ENCODE results near the gene ASH1L.
"Not testable (repeated sequence)": the region's sequence is repeated elsewhere in the genome, so short reads cannot be mapped to it uniquely, and the experiment has no call there.

GRCh38 chr1:155583846-155584245, 21.2 kb upstream of the ASH1L start:
- TF ChIP-seq CTCF (IDR thresholded peaks at IDR 0.05 in 4 of 5, conservative IDR thresholded peaks at IDR 0.05 in 1 of 5); POLR2A (IDR thresholded peaks at IDR 0.05): not testable (repeated sequence)
